Measurements from ENCODE around the gene GALNT11. TPM values are rescaled to one million over a fixed set of nuclear protein-coding genes. Genes with fewer than 3 reads are reported as not detected.

Gene GALNT11
- total and polyA plus RNA-seq, 9 of the 15 experiments (the other 6 are each of a cell fraction or from before 2014, with no cell fraction given): 8.2 to 59.5 (median 36.5) TPM

DNA sequence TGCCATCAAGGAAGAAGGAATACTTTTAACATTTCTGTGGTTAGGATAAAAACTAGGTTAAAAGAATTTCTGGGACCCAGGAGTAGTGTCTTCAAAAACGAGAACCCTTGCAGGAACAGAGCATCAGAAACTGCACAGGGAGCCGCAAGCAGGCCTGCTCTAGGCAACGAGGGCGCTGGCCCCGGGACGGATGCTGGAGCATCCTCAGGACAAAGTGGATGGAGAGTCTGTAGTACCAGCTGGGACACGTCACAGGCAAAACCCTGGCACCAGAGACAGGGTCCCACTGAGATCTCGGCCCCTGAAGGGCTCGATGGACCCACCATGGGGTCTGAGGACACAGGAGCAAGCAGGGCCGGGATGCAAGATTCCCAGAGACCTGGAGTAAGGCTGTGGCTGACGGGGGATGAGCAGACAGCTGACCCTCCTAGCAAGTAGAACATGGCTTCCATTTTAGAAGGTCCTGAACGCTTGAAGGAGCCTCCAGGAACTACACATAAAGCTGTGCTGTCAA is 106.6 kb downstream of the GALNT11 start:
- TF ChIP-seq POLR2G (IDR thresholded peaks at IDR 0.05; ENCODE audit: low read depth, low read length) (peak; percentile 44; the same call in 1 of the 2 replicates), RBM22 (IDR thresholded peaks at IDR 0.05; ENCODE audit: low read depth, low read length, poor library complexity, severe bottlenecking) (peak; percentile 80), NCOA2 (IDR thresholded peaks at IDR 0.05; ENCODE audit: partially characterized antibody in 2 of 2) (no peak)
- TF ChIP-seq, protein P1, sequence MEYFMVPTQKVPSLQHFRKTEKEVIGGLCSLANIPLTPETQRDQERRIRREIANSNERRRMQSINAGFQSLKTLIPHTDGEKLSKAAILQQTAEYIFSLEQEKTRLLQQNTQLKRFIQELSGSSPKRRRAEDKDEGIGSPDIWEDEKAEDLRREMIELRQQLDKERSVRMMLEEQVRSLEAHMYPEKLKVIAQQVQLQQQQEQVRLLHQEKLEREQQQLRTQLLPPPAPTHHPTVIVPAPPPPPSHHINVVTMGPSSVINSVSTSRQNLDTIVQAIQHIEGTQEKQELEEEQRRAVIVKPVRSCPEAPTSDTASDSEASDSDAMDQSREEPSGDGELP (CRISPR knock-in tag; IDR thresholded peaks at IDR 0.05; ENCODE audit: borderline replicate concordance): 0 out of 2 replicates have a peak, but pooled peaks have one; percentile 19
- Histone ChIP-seq H2AFZ (ENCODE audit: low read depth, low read length) (no peak overlapping the region), H3K9me3 (replicated peaks; ENCODE audit: control insufficient read depth, insufficient read depth, low read depth, low read length) (no peaks in the 10 kb centered on the region), H3K9ac (ENCODE audit: insufficient read depth in 1 of 2, low read depth in 2 of 2, low read length in 2 of 2) (no peak overlapping the region), H3K27ac (ENCODE audit: extremely low read depth, low read depth, low read length) (no peak overlapping the region), H3K4me3 (no peak overlapping the region), H3K4me1 (replicated peaks in 1 of 2; ENCODE audit: control insufficient read depth in 2 of 2, insufficient read depth in 2 of 2, low read length in 2 of 2) (0 out of 5 replicates have a peak, but pooled peaks cover 0 to 3% of the 10 kb centered on the region in 2 experiments), H3K4me2 (ENCODE audit: insufficient read depth, low read length) (no peak overlapping the region), H3K79me2 (ENCODE audit: control insufficient read depth, insufficient read depth, low read length) (no peaks in the 10 kb centered on the region; the same call in 2 of the 3 replicates), H4K20me1 (replicated peaks; ENCODE audit: control insufficient read depth, insufficient read depth, low read length) (no peaks in the 10 kb centered on the region), H3K36me3 (ENCODE audit: control insufficient read depth, insufficient read depth, low read length) (peaks cover 88% of the 10 kb centered on the region; the same call in 2 of the 3 replicates), H3K27me3 (ENCODE audit: control insufficient read depth in 2 of 2, insufficient read depth in 2 of 2, low read length in 2 of 2) (no peaks in the 10 kb centered on the region), H3K9me1 (ENCODE audit: control insufficient read depth, insufficient read depth, low read length) (no peaks in the 10 kb centered on the region)
- DNase-seq (ENCODE audit: extremely low read depth in 1 of 4, low spot score in 3 of 4): no peak
- no peak for FAIRE-seq
- no peak for ATAC-seq
- in situ Hi-C loops (cut with MboI) (no loop called here), intact Hi-C loops (cut with micrococcal nuclease) (no loop called here)
- POLR2A ChIA-PET: interaction anchor here (0.9 to 1.7 kb wide), 4 partner anchors 8 to 17 kb away, joined by 4 to 5 read pairs (median 4); no protein-coding TSS in a partner anchor
- no TSS peak for BruUV-seq (replicated peaks)
- CTCF ChIA-PET (ENCODE audit: low intra/inter-chr PET ratio): no interaction called here
- 94% methylated on average over 12 of the region's 12 CpGs for WGBS (ENCODE audit: insufficient coverage, low coverage, missing lambda C conversion rate)
